MM.1S (cell line): Measurements from ENCODE around the gene HGFAC.

ENCODE experiments used
- EZH2 ChIP-seq: fragments of 300-600 bp; sonication (generic); optimal IDR thresholded peaks from 2 replicates; pipeline ENCODE3; 2017; ENCODE audit warnings: low read depth, mild to moderate bottlenecking, antibody characterized with exemption, low read length, mixed read lengths
- EZH2phosphoT487 ChIP-seq: fragments of 300-600 bp; sonication (generic); IDR thresholded peaks from 2 replicates; pipeline ENCODE4 v1.6.1; 2018; ENCODE audit warnings: antibody characterized with exemption, low read length
- TF ChIP-seq, protein P1 (sequence below): fragments of 300-600 bp; sonication (generic); IDR thresholded peaks from 2 replicates; pipeline ENCODE4 v1.5.1; 2016; ENCODE audit warnings: antibody characterized with exemption, low read length, mixed read lengths

DNA sequence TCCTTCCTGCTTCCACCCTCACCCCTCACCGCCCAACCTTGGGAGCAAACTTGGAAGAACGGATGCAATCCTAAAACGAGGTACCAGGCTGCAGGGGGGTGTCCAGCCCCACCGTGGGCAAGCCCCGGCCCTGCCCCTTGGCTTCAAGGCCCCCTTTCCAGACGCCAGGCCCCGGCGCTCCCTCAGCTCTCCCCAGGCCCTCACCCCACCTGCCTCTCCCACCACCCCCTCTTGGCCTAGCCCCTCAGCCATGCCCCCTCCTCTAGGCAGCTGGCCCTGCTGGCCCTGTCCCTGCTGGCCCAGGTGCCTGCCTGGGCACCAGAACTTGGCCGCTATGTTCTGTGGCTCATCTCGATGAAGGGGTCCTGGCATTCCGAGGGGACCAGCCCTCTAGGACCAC, 56.6 kb downstream of the HGFAC start:
- TF ChIP-seq, protein P1, sequence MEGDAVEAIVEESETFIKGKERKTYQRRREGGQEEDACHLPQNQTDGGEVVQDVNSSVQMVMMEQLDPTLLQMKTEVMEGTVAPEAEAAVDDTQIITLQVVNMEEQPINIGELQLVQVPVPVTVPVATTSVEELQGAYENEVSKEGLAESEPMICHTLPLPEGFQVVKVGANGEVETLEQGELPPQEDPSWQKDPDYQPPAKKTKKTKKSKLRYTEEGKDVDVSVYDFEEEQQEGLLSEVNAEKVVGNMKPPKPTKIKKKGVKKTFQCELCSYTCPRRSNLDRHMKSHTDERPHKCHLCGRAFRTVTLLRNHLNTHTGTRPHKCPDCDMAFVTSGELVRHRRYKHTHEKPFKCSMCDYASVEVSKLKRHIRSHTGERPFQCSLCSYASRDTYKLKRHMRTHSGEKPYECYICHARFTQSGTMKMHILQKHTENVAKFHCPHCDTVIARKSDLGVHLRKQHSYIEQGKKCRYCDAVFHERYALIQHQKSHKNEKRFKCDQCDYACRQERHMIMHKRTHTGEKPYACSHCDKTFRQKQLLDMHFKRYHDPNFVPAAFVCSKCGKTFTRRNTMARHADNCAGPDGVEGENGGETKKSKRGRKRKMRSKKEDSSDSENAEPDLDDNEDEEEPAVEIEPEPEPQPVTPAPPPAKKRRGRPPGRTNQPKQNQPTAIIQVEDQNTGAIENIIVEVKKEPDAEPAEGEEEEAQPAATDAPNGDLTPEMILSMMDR: no peak
- no peak for TF ChIP-seq EZH2
- no peak for TF ChIP-seq EZH2phosphoT487
